ENCODE data around the gene STXBP4.

GRCh38 chr17:55037828-55038227, 69.3 kb downstream of the STXBP4 start:
- TF ChIP-seq CTCF (IDR thresholded peaks at IDR 0.05; ENCODE audit: low read length): no peak
- TF ChIP-seq EZH2 (IDR thresholded peaks at IDR 0.05; ENCODE audit: borderline replicate concordance, low read length): no peak

Measured in OCI-LY1 (cell line).